Mucosa of descending colon (tissue), 3 donors: ENCODE results near the gene PTK7. TPM values are rescaled to one million over a fixed set of nuclear protein-coding genes. Genes with fewer than 3 reads are reported as not detected.

Experiments
- ATAC-seq: fragments of 200-7000 bp; cut with Tn5 transposase; one replicate; pipeline ENCODE4 v1.9.1; 2020; ENCODE audit warnings: mild to moderate bottlenecking, moderate library complexity
- DNase-seq, 3 donors: peaks; one replicate each; pipeline ENCODE4 v3.0.0-alpha.2; 2020
- H3K36me3 ChIP-seq: fragments of 200-600 bp; one replicate; pipeline ENCODE4 v1.8.0; 2021; ENCODE audit warnings: low read depth, mild to moderate bottlenecking
- H3K4me1 ChIP-seq: fragments of 200-600 bp; one replicate; pipeline ENCODE4 v1.8.0; 2021; ENCODE audit warnings: low read depth, mild to moderate bottlenecking
- H3K4me3 ChIP-seq: fragments of 200-600 bp; one replicate; pipeline ENCODE4 v1.8.0; 2021; ENCODE audit warnings: mild to moderate bottlenecking
- H3K9me3 ChIP-seq: fragments of 200-600 bp; one replicate; pipeline ENCODE4 v1.8.0; 2021; ENCODE audit warnings: mild to moderate bottlenecking
- intact Hi-C, 2 donors: fragments of 100-400 bp; cut with DNase I in 1 of 2; cut with micrococcal nuclease in 1 of 2; formaldehyde crosslinking; loops; one replicate each; pipeline versions ENCODE4 v1.11.0 to v1.11.1; 2022; cut with DNase I, micrococcal nuclease
- total RNA-seq, 3 donors: library from RNA; stranded (reverse); fragmentation: NEBNext Ultra II Directional in 2 of 3; extraction: Animal tissue kit (Norgen Biotek cat#: 25700) in 2 of 3; gene quantifications; one replicate each; pipeline versions ENCODE4 v1.2.1 to v1.2.4, GENCODE V29; 2021 to 2023
- TF ChIP-seq, protein P1 (sequence below): fragments of 200-600 bp; IDR thresholded peaks from one replicate; pipeline ENCODE4 v1.8.0; 2022; ENCODE audit warnings: antibody characterized with exemption, mild to moderate bottlenecking
- donor health status: DM: no; HTN: no; CAD: no; lungs with moderate emphysema.
- donor health status: DM: no; HTN: no; CAD: no.
- donor health status: DM: no; HTN: yes; CAD: no.

Gene PTK7
- total RNA-seq, 3 donors from 2014 or later, result 8.3 to 12.9 (median 9.4) TPM

DNA sequence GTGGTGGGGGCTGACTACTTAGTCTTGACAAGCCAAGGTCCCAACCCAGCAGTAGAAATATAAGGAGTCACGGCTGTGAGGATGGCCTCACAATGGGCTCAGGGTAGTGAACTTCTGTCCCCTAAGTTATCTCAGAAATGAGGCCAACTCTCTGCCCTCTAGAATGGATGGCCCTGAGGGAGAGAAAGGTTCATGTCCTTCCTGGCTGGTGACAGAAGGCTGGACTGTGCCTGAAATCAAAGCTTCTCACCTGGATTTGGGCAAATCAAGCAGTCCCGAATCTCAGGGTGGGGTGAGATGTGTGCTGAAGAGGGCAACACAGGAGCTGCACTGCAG is 42.0 kb upstream of the PTK7 start:
- H3K4me3 ChIP-seq, result no peak overlapping the region
- intact Hi-C loops, result no loop called here
- H3K9me3 ChIP-seq, result no peaks in the 10 kb centered on the region
- H3K4me1 ChIP-seq, result no peaks in the 10 kb centered on the region
- ATAC-seq (no peak), DNase-seq (no peak)
- H3K36me3 ChIP-seq, result peaks cover 2% of the 10 kb centered on the region
- TF ChIP-seq, protein P1, sequence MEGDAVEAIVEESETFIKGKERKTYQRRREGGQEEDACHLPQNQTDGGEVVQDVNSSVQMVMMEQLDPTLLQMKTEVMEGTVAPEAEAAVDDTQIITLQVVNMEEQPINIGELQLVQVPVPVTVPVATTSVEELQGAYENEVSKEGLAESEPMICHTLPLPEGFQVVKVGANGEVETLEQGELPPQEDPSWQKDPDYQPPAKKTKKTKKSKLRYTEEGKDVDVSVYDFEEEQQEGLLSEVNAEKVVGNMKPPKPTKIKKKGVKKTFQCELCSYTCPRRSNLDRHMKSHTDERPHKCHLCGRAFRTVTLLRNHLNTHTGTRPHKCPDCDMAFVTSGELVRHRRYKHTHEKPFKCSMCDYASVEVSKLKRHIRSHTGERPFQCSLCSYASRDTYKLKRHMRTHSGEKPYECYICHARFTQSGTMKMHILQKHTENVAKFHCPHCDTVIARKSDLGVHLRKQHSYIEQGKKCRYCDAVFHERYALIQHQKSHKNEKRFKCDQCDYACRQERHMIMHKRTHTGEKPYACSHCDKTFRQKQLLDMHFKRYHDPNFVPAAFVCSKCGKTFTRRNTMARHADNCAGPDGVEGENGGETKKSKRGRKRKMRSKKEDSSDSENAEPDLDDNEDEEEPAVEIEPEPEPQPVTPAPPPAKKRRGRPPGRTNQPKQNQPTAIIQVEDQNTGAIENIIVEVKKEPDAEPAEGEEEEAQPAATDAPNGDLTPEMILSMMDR, result no peak

DNA sequence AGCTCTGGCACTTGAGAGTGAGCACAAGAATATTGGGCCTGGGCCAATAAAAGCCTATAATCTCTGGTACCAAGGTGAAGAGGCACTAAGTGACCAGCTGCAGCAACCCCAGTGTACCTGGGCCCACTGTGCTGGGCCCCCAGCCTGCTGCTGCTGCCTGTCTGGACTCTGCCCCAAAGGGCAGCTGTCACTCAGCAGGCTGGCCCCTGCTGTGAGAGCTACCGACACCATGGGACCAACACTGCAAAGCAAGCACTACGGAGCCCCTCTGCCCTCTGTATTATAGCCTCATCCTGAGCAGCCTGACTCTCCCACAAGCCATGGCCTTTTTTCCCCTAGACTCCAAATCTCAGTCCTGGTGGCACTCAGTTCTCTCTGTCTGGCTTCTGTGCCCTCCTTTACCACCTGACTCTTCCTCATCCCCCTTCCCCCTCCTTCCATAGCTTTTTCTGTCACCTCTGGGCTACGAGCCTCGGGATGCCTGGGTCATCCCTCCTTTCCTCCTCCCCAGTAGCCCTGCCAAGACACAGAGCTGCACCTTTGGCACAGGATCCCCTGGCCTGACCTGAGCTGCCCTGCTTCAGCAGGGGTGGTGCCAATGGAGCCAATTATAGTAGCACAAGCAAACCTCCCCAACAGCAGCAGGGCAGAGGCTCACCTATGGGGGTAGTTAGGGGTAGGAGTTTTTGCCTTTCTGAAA is 40.5 kb upstream of the PTK7 start:
- Histone ChIP-seq H3K4me1 (no peaks in the 10 kb centered on the region), H3K9me3 (no peaks in the 10 kb centered on the region), H3K36me3 (peaks cover 2% of the 10 kb centered on the region), H3K4me3 (no peak overlapping the region)
- intact Hi-C loops, result no loop called here
- DNase-seq, result peak in 1 of 3 donors; percentile 15
- TF ChIP-seq, protein P1, result no peak
- ATAC-seq, result no peak

DNA sequence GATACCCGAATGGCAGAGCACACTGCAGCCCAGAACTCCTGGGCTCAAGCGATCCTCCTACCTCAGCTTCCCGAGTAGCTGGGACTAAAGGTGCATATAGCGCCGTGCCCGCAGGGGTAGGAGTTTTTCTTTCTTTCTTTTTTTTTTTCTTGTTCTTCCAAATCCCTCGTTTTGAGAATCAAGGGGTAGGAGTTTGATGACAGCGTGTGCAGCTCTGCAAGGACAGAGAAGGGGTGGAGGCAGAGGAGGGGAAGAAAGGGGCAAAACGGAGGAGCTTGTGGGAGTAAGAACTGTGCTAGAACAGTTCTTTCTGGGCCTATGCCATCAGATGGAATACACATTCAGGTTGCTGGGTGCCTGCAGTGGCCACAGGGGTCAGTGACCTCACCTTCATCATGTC is 39.4 kb upstream of the PTK7 start:
- Histone ChIP-seq H3K9me3 (no peaks in the 10 kb centered on the region), H3K36me3 (no peaks in the 10 kb centered on the region), H3K4me3 (no peak overlapping the region), H3K4me1 (no peaks in the 10 kb centered on the region)
- ATAC-seq (no peak), DNase-seq (no peak)
- TF ChIP-seq, protein P1, result no peak
- intact Hi-C loops, result no loop called here

GRCh38 chr6:43037197-43037596 is 38.9 kb upstream of the PTK7 start:
- ATAC-seq, result no peak
- intact Hi-C loops, result no loop called here
- no peak overlapping the region for H3K4me3 ChIP-seq

GRCh38 chr6:43037706-43038105 is 38.4 kb upstream of the PTK7 start:
- Histone ChIP-seq H3K4me1 (no peaks in the 10 kb centered on the region), H3K9me3 (no peaks in the 10 kb centered on the region), H3K36me3 (no peaks in the 10 kb centered on the region), H3K4me3 (no peak overlapping the region)
- no peak for DNase-seq
- no peak for ATAC-seq
- TF ChIP-seq, protein P1, result no peak
- intact Hi-C loops, result no loop called here

More at GRCh38 chr6:43037197-43037596, 38.9 kb upstream of the PTK7 start:
- TF ChIP-seq, protein P1, result no peak
- no peaks in the 10 kb centered on the region for H3K36me3 ChIP-seq
- H3K9me3 ChIP-seq, result no peaks in the 10 kb centered on the region
- no peaks in the 10 kb centered on the region for H3K4me1 ChIP-seq
- DNase-seq, result no peak

GRCh38 chr6:43038727-43039126 is 37.4 kb upstream of the PTK7 start:
- Histone ChIP-seq H3K4me1 (no peaks in the 10 kb centered on the region), H3K36me3 (no peaks in the 10 kb centered on the region), H3K4me3 (no peak overlapping the region), H3K9me3 (no peaks in the 10 kb centered on the region)
- no peak for ATAC-seq
- intact Hi-C loops, result no loop called here
- TF ChIP-seq, protein P1, result no peak
- no peak for DNase-seq
